SK-N-SH (cell line): ENCODE results near the gene ISLR2. TPM values are rescaled to one million over a fixed set of nuclear protein-coding genes. Genes with fewer than 3 reads are reported as not detected.

ENCODE experiments used
- CTCF ChIA-PET: fragments of 300-600, 350-600 bp; formaldehyde crosslinking; extraction: SDS; loops from one replicate; lab custom pipeline; 2021; lab: Yijun Ruan, JAX
- POLR2A ChIA-PET: fragments of 350-600 bp; sonication (Branson Sonifier 250); formaldehyde crosslinking; extraction: SDS; loops from one replicate; lab custom pipeline; 2020; ENCODE audit warnings: antibody characterized with exemption, inconsistent platforms; lab: Yijun Ruan, JAX
- DNase-seq: peaks from one replicate; pipeline ENCODE4 v3.0.0; 2012
- H2AFZ ChIP-seq: fragments of 200-600 bp; sonication (generic); 2 replicates; pipeline ENCODE4 v1.8.1; 2016; ENCODE audit warnings: antibody characterized with exemption, mild to moderate bottlenecking, low read depth
- H3F3A ChIP-seq: fragments of 200-600 bp; sonication (generic); replicated peaks from 2 replicates; pipeline ENCODE3; 2016; ENCODE audit warnings: antibody characterized with exemption, mild to moderate bottlenecking; ENCODE audit not compliant: insufficient read depth
- H3K27ac ChIP-seq, 2 experiments: fragments of 200-500 bp in 1 of 2; fragments of 200-600 bp in 1 of 2; sonication (Bioruptor generic) in 1 of 2; sonication (generic), shearing (Covaris generic) in 1 of 2; 2 replicates each; pipeline versions ENCODE4 v1.5.1 to v1.6.1; 2014 to 2016; ENCODE audit warnings: low read depth in 2 of 2, inconsistent platforms in 1 of 2, low read length in 1 of 2, mild to moderate bottlenecking in 1 of 2, mixed read lengths in 1 of 2
- H3K27me3 ChIP-seq: fragments of 200-600 bp; sonication (generic), shearing (Covaris generic); 2 replicates; pipeline ENCODE4 v1.6.1; 2016; ENCODE audit warnings: mixed run types; ENCODE audit not compliant: insufficient read depth
- H3K36me3 ChIP-seq, 2 experiments: fragments of 200-500 bp in 1 of 2; fragments of 200-600 bp in 1 of 2; sonication (Bioruptor generic) in 1 of 2; sonication (generic) in 1 of 2; replicated peaks in 1 of 2; 2 replicates each; pipeline versions ENCODE3 to v1.5.1; 2014 to 2016; ENCODE audit warnings: low read length in 1 of 2, mild to moderate bottlenecking in 1 of 2; ENCODE audit not compliant: insufficient read depth in 2 of 2, control insufficient read depth in 1 of 2
- H3K4me1 ChIP-seq, 2 experiments: fragments of 200-500 bp in 1 of 2; fragments of 200-600 bp in 1 of 2; sonication (Bioruptor generic) in 1 of 2; sonication (generic), shearing (Covaris generic) in 1 of 2; 2 replicates each; pipeline versions ENCODE4 v1.5.1 to v1.6.1; 2014 to 2016; ENCODE audit warnings: low read depth in 1 of 2, low read length in 1 of 2, mixed run types in 1 of 2; ENCODE audit not compliant: insufficient read depth in 2 of 2, control insufficient read depth in 1 of 2
- H3K4me2 ChIP-seq: fragments of 200-600 bp; sonication (generic), shearing (Covaris generic); 2 replicates; pipeline ENCODE4 v1.6.1; 2017; ENCODE audit warnings: mixed run types
- H3K4me3 ChIP-seq, 2 experiments: fragments of 200-500 bp in 1 of 2; fragments of 200-600 bp in 1 of 2; sonication (Bioruptor generic) in 1 of 2; sonication (generic), shearing (Covaris generic) in 1 of 2; 2 replicates each; pipeline versions ENCODE4 v1.5.1 to v1.8.1; 2014 to 2016; ENCODE audit warnings: low read depth in 2 of 2, inconsistent platforms in 1 of 2, low read length in 1 of 2, mild to moderate bottlenecking in 1 of 2, mixed read lengths in 1 of 2, moderate library complexity in 1 of 2
- H3K79me2 ChIP-seq: fragments of 200-600 bp; sonication (generic); 2 replicates; pipeline ENCODE4 v1.8.1; 2017; ENCODE audit warnings: mild to moderate bottlenecking; ENCODE audit not compliant: insufficient read depth
- H3K9ac ChIP-seq: fragments of 200-600 bp; sonication (generic); 2 replicates; pipeline ENCODE4 v1.6.1; 2017; ENCODE audit warnings: mixed run types
- H3K9me2 ChIP-seq: fragments of 200-600 bp; sonication (generic); 2 replicates; pipeline ENCODE4 v1.6.1; 2017; ENCODE audit warnings: mixed run types
- H3K9me3 ChIP-seq: fragments of 200-600 bp; sonication (generic); 2 replicates; pipeline ENCODE4 v1.6.1; 2017; ENCODE audit warnings: mixed run types, mild to moderate bottlenecking, moderate library complexity
- H4K20me1 ChIP-seq: fragments of 200-600 bp; sonication (generic); 2 replicates; pipeline ENCODE4 v1.6.1; 2017; ENCODE audit warnings: mild to moderate bottlenecking, mixed run types; ENCODE audit not compliant: insufficient read depth
- FOSL2 ChIP-seq: IDR thresholded peaks from 2 replicates; pipeline ENCODE4 v1.4.0; 2012; ENCODE audit warnings: low read depth, mild to moderate bottlenecking, moderate library complexity, borderline replicate concordance
- FOXJ3 ChIP-seq: sonication (generic); formaldehyde crosslinking; IDR thresholded peaks from 2 replicates; pipeline ENCODE4 v1.5.1; 2020; ENCODE audit warnings: mild to moderate bottlenecking, missing genetic modification reagents
- GATA2 ChIP-seq: sonication (generic); formaldehyde crosslinking; IDR thresholded peaks from 2 replicates; pipeline ENCODE4 v1.5.0; 2020; ENCODE audit warnings: mild to moderate bottlenecking, missing genetic modification reagents
- JUND ChIP-seq: IDR thresholded peaks from 2 replicates; pipeline ENCODE4 v1.4.0; 2012
- NFIC ChIP-seq: IDR thresholded peaks from 2 replicates; pipeline ENCODE4 v1.4.0; 2012; ENCODE audit warnings: borderline replicate concordance
- NRF1 ChIP-seq: IDR thresholded peaks from 2 replicates; pipeline ENCODE4 v1.6.1; 2012; ENCODE audit warnings: low read depth, mild to moderate bottlenecking, low read length
- RCOR1 ChIP-seq: fragments of 150-350 bp; IDR thresholded peaks from 2 replicates; pipeline ENCODE4 v1.6.1; 2017; ENCODE audit warnings: antibody characterized with exemption, low read length
- RFX5 ChIP-seq: IDR thresholded peaks from 2 replicates; pipeline ENCODE4 v1.6.1; 2012; ENCODE audit warnings: mild to moderate bottlenecking, improper control_type of control experiment, low read length
- SIN3A ChIP-seq: IDR thresholded peaks from 2 replicates; pipeline ENCODE4 v1.6.1; 2012; ENCODE audit warnings: low read depth, mild to moderate bottlenecking, low read length, moderate library complexity, borderline replicate concordance
- SMC3 ChIP-seq: IDR thresholded peaks from 2 replicates; pipeline ENCODE4 v1.6.1; 2012; ENCODE audit warnings: low read depth, low read length, improper control_type of control experiment
- TEAD4 ChIP-seq: IDR thresholded peaks from 2 replicates; pipeline ENCODE4 v1.4.0; 2012; ENCODE audit warnings: mild to moderate bottlenecking, borderline replicate concordance; ENCODE audit not compliant: insufficient read depth
- WGBS: methylation state at CpG from one replicate; pipeline ENCODE4 v1.1.6; 2017; ENCODE audit warnings: low lambda C conversion rate; 5-methylcytosine and 5-hydroxymethylcytosine counted together
- polyA plus RNA-seq, 3 experiments: library from polyadenylated mRNA; depleted of rRNA; stranded (reverse); fragments of >200 nt; gene quantifications; 2 replicates each; pipeline ENCODE4 v1.2.3, GENCODE V29; 2012
- TF ChIP-seq, protein P1 (sequence below): fragments of 150-350 bp; IDR thresholded peaks from 2 replicates; pipeline ENCODE4 v1.6.1; 2017; ENCODE audit warnings: antibody characterized with exemption, low read length, low read depth, borderline replicate concordance
- TF ChIP-seq, protein P2 (sequence below): IDR thresholded peaks from 2 replicates; pipeline ENCODE4 v1.4.0; 2012; ENCODE audit warnings: low read depth, borderline replicate concordance
- TF ChIP-seq, protein P3 (sequence below): IDR thresholded peaks from 2 replicates; pipeline ENCODE4 v1.6.1; 2012; ENCODE audit warnings: mild to moderate bottlenecking, low read depth, low read length, moderate library complexity
- TF ChIP-seq, protein P4 (sequence below): IDR thresholded peaks from 2 replicates; pipeline ENCODE4 v1.4.0; 2012; ENCODE audit warnings: low read depth, borderline replicate concordance

ISLR2 gene
- polyA plus RNA-seq, 1 of the 3 experiments (the other 2 are of a cell fraction) = 0.56 TPM

DNA sequence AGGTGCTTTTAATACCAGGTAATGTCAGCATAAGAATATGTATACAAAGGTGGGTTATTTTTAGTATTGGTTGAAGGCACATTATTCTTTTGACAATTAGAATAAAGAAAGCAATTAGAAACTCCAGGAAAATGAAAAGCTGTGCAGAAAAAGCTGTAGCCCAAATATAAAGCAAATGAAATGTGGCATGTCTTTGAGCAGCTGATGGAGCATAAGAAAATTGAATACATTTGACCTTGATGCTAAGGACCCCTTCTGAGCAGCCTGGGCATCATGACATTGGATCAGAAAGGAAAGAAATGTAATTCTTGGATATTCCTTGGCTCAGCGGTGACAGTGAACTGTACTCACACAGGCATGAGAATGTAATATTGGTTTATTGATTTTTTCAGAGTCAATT is 35.1 kb downstream of the ISLR2 start:
- Histone ChIP-seq H3K4me2 (no peak overlapping the region), H3K4me3 (no peak overlapping the region), H3K9ac (no peak overlapping the region), H3K36me3 (no peaks in the 10 kb centered on the region), H2AFZ (no peak overlapping the region), H3K79me2 (no peaks in the 10 kb centered on the region), H4K20me1 (no peaks in the 10 kb centered on the region), H3K4me1 (peaks cover 0 to 13% of the 10 kb centered on the region in 2 experiments; a peak in 1 of 4 replicates), H3K27me3 (no peaks in the 10 kb centered on the region), H3F3A (peaks cover 3% of the 10 kb centered on the region), H3K27ac (no peak overlapping the region), H3K9me2 (no peaks in the 10 kb centered on the region), H3K9me3 (no peaks in the 10 kb centered on the region)
- POLR2A ChIA-PET = interaction anchor here (1.5 kb wide), 1 partner anchor 9 kb away, joined by 4 read pairs; no protein-coding TSS in a partner anchor
- TF ChIP-seq TEAD4 (no peak), NRF1 (no peak), RFX5 (no peak), RCOR1 (no peak), GATA2 (no peak), SMC3 (no peak), FOSL2 (no peak)
- TF ChIP-seq, protein P1, sequence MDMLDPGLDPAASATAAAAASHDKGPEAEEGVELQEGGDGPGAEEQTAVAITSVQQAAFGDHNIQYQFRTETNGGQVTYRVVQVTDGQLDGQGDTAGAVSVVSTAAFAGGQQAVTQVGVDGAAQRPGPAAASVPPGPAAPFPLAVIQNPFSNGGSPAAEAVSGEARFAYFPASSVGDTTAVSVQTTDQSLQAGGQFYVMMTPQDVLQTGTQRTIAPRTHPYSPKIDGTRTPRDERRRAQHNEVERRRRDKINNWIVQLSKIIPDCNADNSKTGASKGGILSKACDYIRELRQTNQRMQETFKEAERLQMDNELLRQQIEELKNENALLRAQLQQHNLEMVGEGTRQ = no peak
- TF ChIP-seq, protein P2, sequence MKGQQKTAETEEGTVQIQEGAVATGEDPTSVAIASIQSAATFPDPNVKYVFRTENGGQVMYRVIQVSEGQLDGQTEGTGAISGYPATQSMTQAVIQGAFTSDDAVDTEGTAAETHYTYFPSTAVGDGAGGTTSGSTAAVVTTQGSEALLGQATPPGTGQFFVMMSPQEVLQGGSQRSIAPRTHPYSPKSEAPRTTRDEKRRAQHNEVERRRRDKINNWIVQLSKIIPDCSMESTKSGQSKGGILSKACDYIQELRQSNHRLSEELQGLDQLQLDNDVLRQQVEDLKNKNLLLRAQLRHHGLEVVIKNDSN = no peak
- WGBS = 100% methylated on average over 1 of the region's 1 CpG
- CTCF ChIA-PET = interaction anchor here (0.7 to 1.2 kb wide), 2 partner anchors 142 to 257 kb away, joined by 3 to 4 read pairs; no protein-coding TSS in a partner anchor
- no peak for DNase-seq

DNA sequence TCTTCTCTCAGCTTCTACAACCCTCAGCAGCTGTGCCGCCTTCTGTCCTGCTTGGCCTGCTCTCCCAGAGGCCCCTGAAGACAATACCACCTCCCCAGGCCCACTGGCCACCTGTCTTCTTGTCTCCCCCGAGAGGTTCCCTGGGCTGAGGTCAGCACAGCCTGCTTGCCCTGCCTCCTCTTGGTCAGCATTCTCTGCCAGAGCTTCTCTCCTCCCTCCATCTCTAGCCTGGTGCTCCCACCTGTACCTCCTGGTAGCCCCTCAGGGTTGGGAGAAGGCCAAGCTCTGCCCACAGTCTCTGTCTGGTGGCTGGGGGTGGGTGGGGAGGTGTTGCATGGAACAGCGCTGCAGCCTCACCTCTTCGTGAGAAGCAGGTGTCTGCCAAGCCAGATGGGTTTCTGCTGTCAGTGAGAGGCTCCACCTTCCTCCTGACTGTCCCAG is 37.5 kb downstream of the ISLR2 start:
- Histone ChIP-seq H3K27ac (no peak overlapping the region), H4K20me1 (no peaks in the 10 kb centered on the region), H3K9ac (no peak overlapping the region), H3K9me2 (no peaks in the 10 kb centered on the region), H3K4me3 (no peak overlapping the region), H3K9me3 (no peaks in the 10 kb centered on the region), H3K4me2 (no peak overlapping the region), H3K27me3 (no peaks in the 10 kb centered on the region), H3K79me2 (no peaks in the 10 kb centered on the region), H3K36me3 (no peaks in the 10 kb centered on the region), H3K4me1 (peaks cover 3 to 19% of the 10 kb centered on the region in 2 experiments; a peak in 1 of 4 replicates), H2AFZ (no peak overlapping the region), H3F3A (peaks cover 3% of the 10 kb centered on the region)
- DNase-seq = no peak
- 92% methylated on average over 2 of the region's 4 CpGs for WGBS
- POLR2A ChIA-PET = no interaction called here
- CTCF ChIA-PET = interaction anchor here (1.1 to 1.7 kb wide), 2 partner anchors 118 to 140 kb away, joined by 4 read pairs; no protein-coding TSS in a partner anchor
- TF ChIP-seq, protein P3, sequence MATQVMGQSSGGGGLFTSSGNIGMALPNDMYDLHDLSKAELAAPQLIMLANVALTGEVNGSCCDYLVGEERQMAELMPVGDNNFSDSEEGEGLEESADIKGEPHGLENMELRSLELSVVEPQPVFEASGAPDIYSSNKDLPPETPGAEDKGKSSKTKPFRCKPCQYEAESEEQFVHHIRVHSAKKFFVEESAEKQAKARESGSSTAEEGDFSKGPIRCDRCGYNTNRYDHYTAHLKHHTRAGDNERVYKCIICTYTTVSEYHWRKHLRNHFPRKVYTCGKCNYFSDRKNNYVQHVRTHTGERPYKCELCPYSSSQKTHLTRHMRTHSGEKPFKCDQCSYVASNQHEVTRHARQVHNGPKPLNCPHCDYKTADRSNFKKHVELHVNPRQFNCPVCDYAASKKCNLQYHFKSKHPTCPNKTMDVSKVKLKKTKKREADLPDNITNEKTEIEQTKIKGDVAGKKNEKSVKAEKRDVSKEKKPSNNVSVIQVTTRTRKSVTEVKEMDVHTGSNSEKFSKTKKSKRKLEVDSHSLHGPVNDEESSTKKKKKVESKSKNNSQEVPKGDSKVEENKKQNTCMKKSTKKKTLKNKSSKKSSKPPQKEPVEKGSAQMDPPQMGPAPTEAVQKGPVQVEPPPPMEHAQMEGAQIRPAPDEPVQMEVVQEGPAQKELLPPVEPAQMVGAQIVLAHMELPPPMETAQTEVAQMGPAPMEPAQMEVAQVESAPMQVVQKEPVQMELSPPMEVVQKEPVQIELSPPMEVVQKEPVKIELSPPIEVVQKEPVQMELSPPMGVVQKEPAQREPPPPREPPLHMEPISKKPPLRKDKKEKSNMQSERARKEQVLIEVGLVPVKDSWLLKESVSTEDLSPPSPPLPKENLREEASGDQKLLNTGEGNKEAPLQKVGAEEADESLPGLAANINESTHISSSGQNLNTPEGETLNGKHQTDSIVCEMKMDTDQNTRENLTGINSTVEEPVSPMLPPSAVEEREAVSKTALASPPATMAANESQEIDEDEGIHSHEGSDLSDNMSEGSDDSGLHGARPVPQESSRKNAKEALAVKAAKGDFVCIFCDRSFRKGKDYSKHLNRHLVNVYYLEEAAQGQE = no peak
- TF ChIP-seq NFIC = no peak
- TF ChIP-seq, protein P2 = no peak
- no peak for TF ChIP-seq FOSL2
- no peak for TF ChIP-seq SIN3A
- TF ChIP-seq, protein P4, sequence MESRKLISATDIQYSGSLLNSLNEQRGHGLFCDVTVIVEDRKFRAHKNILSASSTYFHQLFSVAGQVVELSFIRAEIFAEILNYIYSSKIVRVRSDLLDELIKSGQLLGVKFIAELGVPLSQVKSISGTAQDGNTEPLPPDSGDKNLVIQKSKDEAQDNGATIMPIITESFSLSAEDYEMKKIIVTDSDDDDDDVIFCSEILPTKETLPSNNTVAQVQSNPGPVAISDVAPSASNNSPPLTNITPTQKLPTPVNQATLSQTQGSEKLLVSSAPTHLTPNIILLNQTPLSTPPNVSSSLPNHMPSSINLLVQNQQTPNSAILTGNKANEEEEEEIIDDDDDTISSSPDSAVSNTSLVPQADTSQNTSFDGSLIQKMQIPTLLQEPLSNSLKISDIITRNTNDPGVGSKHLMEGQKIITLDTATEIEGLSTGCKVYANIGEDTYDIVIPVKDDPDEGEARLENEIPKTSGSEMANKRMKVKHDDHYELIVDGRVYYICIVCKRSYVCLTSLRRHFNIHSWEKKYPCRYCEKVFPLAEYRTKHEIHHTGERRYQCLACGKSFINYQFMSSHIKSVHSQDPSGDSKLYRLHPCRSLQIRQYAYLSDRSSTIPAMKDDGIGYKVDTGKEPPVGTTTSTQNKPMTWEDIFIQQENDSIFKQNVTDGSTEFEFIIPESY = no peak
- TF ChIP-seq JUND = no peak
- no peak for TF ChIP-seq FOXJ3 (CRISPR knock-in tag)
- no peak for TF ChIP-seq TEAD4
